CD4-positive, alpha-beta T cell treated with Interleukin-15 for 4 hours (primary cell): ENCODE results near the gene UBE2H.
"Not testable (repeated sequence)": the region's sequence is repeated elsewhere in the genome, so short reads cannot be mapped to it uniquely, and the experiment has no call there.

Source experiments
- DNase-seq: peaks from one replicate; pipeline ENCODE4 v3.0.0-alpha.2; 2020; ENCODE audit warnings: low spot score

The UBE2H gene

GRCh38 chr7:129908181-129908580 lies 44.6 kb downstream of the UBE2H start:
- DNase-seq = no peak

- peak; percentile 2 for DNase-seq
These were observed 45.5 kb downstream of the UBE2H start for GRCh38 chr7:129907122-129907736.

GRCh38 chr7:129906700-129907099 lies 46.1 kb downstream of the UBE2H start:
- peak; percentile 16 for DNase-seq

- DNase-seq = no peak
These were observed 48.8 kb downstream of the UBE2H start for GRCh38 chr7:129903935-129904334.

GRCh38 chr7:129902788-129903422 lies 49.9 kb downstream of the UBE2H start:
- no peak for DNase-seq

GRCh38 chr7:129898502-129899160 lies 54.1 kb downstream of the UBE2H start:
- DNase-seq = no peak

GRCh38 chr7:129898007-129898406 lies 54.8 kb downstream of the UBE2H start:
- DNase-seq = no peak

- DNase-seq = no peak
These were observed 56.0 kb downstream of the UBE2H start for GRCh38 chr7:129896568-129897382.

- DNase-seq = not testable (repeated sequence)
These were observed 58.6 kb downstream of the UBE2H start for GRCh38 chr7:129894184-129894583.

- no peak for DNase-seq
These were observed 62.7 kb downstream of the UBE2H start for GRCh38 chr7:129890090-129890489.

- DNase-seq = no peak
These were observed 63.5 kb downstream of the UBE2H start for GRCh38 chr7:129889133-129889844.

- no peak for DNase-seq
These were observed 64.9 kb downstream of the UBE2H start for GRCh38 chr7:129887865-129888264.

- no peak for DNase-seq
These were observed 66.0 kb downstream of the UBE2H start for GRCh38 chr7:129886818-129887186.

GRCh38 chr7:129886167-129886817 lies 66.5 kb downstream of the UBE2H start:
- DNase-seq = no peak

GRCh38 chr7:129884495-129884894 lies 68.3 kb downstream of the UBE2H start:
- DNase-seq = no peak

- no peak for DNase-seq
These were observed 69.6 kb downstream of the UBE2H start for GRCh38 chr7:129883151-129883550.

- DNase-seq = no peak
These were observed 70.2 kb downstream of the UBE2H start for GRCh38 chr7:129882531-129882930.

- DNase-seq = no peak
These were observed 75.5 kb downstream of the UBE2H start for GRCh38 chr7:129877146-129877792.

- DNase-seq = no peak
These were observed 76.9 kb downstream of the UBE2H start for GRCh38 chr7:129875745-129876411.

GRCh38 chr7:129875160-129875559 lies 77.6 kb downstream of the UBE2H start:
- DNase-seq = no peak
